ENCODE results near the gene GAGE12J.
"Not testable (repeated sequence)": the region's sequence is repeated elsewhere in the genome, so short reads cannot be mapped to it uniquely, and the experiment has no call there.

Gene GAGE12J

GRCh38 chrX:49310371-49310770 lies 11.5 kb upstream of the GAGE12J start:
- no peak for ATAC-seq

- no peak for ATAC-seq
These were observed 9.7 kb upstream of the GAGE12J start for GRCh38 chrX:49312176-49312575.

DNA sequence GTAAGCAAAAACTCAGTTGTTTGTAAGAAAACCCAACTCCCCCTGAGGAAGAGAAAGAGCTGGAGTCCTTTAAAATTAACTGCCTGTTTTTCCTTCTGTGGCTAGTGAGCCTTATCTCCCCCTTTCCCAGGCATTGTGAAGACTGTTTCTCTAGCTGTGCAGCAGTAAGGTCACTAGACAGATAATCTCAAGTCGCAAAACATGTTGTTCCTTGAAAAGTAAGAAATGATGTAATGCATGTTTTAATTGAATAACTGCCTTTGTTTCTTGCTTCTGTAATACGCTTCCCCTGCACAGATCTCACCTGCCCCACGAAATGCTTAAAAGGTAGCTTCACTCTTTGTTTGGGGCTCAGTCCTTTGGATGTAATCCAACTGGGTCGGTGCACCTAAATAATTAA lies 5.8 kb upstream of the GAGE12J start:
- no peak for ATAC-seq

- ATAC-seq: not testable (repeated sequence)
These were observed 429 bp downstream of the GAGE12J start for GRCh38 chrX:49322266-49322665.

GRCh38 chrX:49323735-49324134 lies 1.9 kb downstream of the GAGE12J start:
- ATAC-seq: not testable (repeated sequence)

DNA sequence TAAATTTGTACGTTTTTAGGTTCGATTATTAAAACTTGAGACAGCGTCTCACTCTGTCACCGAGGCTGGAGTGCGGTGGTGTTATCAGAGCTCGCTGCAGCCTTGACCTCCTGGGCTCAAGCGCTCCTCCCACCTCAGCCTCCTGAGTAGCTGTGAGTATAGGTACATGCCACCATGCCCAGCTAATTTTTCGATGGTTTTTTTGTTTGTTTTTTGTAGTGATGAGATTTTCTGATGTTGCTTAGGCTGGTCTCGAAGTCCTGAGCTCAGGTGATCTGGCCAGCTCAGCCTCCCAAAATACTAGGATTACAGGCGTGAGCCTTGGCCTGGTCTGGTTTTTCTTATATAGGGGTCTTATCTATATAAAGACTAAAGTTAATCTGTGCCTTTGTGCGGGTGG lies 8.6 kb downstream of the GAGE12J start:
- not testable (repeated sequence) for ATAC-seq

GRCh38 chrX:49331282-49331681 lies 9.4 kb downstream of the GAGE12J start, which contains the start of gene GAGE13:
GAGE13 (plus strand) TSS chrX:49331582; CDS start chrX:49332738, 1,156 bp downstream.
- ATAC-seq: not testable (repeated sequence)

DNA sequence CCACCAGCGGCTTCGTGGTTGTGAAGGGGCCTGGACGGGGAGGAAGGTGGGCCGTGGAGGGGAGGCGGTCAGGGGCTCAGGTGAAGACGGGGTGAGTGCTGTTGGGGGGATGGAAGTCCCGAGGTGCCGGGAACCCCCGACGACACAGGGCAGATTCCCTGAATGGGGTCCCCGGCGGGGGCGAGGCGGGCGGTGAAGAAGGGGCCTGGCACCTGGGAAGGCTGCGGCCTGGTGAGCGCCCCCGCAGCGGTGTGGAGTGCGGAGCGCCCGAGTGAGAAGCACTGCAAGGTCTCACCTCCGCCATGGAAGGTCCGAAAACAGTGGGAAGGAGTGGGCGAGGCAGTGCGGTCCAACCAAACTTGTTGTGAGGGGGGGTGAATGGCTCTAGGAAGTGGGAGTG lies 10.0 kb downstream of the GAGE12J start:
- ATAC-seq: not testable (repeated sequence)

- ATAC-seq: not testable (repeated sequence)
These were observed 19.6 kb downstream of the GAGE12J start for GRCh38 chrX:49341449-49341848.

DNA sequence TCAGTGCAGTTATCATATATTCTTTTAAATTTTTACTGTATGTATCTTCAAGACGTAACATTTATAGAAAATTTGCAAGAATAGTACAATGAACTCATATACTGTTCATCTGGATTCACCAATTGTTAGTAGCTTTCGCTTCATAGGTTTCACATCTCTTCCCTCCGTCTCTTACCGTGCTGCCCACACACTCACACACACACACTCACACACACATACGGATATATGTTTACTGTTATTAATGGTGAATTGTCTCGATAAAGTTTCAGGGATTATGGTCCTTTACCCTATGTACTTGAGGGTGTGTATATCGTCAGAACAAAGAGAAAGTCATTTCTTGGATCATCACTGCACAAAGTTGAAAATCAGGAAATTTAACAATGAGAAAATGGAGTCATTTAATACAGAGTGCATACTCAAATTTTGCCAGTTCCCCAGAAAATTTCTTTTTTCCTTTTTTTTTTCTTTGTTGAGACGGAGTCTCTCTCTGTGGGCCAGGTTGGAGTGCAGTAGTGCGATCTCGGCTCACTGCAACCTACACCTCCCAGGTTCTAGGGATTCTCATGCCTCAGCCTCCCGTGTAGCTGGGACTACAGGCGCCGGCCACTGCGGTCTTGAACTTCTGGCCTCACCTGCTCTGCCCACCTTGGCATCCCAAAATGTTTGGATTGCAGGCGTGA lies 22.8 kb downstream of the GAGE12J start:
- ATAC-seq: not testable (repeated sequence)

DNA sequence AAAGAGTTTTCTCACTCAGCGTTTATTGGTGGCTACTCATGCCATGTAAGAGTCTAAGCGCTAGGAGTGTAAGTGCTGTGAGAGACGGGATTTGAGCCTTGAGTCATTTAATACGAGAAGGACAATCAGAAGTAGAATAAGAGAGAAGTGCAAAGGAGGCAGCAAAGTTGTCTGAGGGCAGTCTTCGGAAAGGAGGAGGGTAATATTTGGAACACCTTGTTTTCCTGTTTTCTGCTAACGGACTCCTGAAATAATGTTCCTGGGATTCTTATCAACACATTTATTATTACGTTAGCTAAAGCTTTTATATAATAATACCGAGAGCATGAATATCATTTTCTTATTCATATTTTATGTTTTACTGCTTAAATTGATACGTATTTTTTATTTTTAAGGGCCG lies 23.6 kb downstream of the GAGE12J start:
- ATAC-seq: not testable (repeated sequence)

GRCh38 chrX:49346150-49346549 lies 24.3 kb downstream of the GAGE12J start:
- ATAC-seq: not testable (repeated sequence)

All from activated CD4-positive, CD25-positive, alpha-beta regulatory T cell treated with anti-CD3 and anti-CD28 coated beads, Interleukin-2, amount 50 U/mL, for 24 hours (primary cell).